H1 (cell line): ENCODE results near the gene FAU. TPM values are rescaled to one million over a fixed set of nuclear protein-coding genes. Genes with fewer than 3 reads are reported as not detected.

Experiments used
- CTCF ChIA-PET: fragments of 300-600 bp; sonication (Branson Sonifier 250); formaldehyde crosslinking; loops from one replicate; lab custom pipeline; 2021; ENCODE audit not compliant: partially characterized antibody; lab: Charles Lee
- POLR2A ChIA-PET: fragments of 300-600 bp; sonication (Branson Sonifier 250); formaldehyde crosslinking; loops from one replicate; lab custom pipeline; 2021; ENCODE audit warnings: inconsistent platforms; ENCODE audit not compliant: partially characterized antibody; lab: Charles Lee
- DNase-seq, 2 experiments: peaks; one replicate each; pipeline versions ENCODE4 v3.0.0 to v3.0.0-alpha.2; 2010 to 2022; ENCODE audit warnings: low spot score in 2 of 2, low read depth in 1 of 2, mixed read lengths in 1 of 2
- FAIRE-seq: peaks from 2 replicates; lab custom pipeline; 2011; peaks lifted over from hg19 to GRCh38; lab: Jason Lieb, UNC
- H2AFZ ChIP-seq: 2 replicates; pipeline ENCODE4 v1.8.1; 2012; ENCODE audit warnings: low read length, inconsistent platforms
- H2AK5ac ChIP-seq: 2 replicates; pipeline ENCODE4 v1.6.1; 2013; ENCODE audit warnings: low read depth, low read length
- H2BK120ac ChIP-seq: replicated peaks from 2 replicates; pipeline ENCODE3; 2013; ENCODE audit warnings: low read depth, low read length, inconsistent platforms
- H2BK12ac ChIP-seq: 2 replicates; pipeline ENCODE4 v1.6.1; 2013; ENCODE audit warnings: low read depth, low read length
- H2BK15ac ChIP-seq: 2 replicates; pipeline ENCODE4 v1.6.1; 2013; ENCODE audit warnings: low read length
- H2BK20ac ChIP-seq: 2 replicates; pipeline ENCODE4 v1.6.1; 2013; ENCODE audit warnings: low read length
- H2BK5ac ChIP-seq: 2 replicates; pipeline ENCODE4 v1.6.1; 2013; ENCODE audit warnings: low read depth, low read length
- H3K14ac ChIP-seq: 2 replicates; pipeline ENCODE4 v1.6.1; 2013; ENCODE audit warnings: inconsistent platforms; ENCODE audit not compliant: insufficient read length
- H3K18ac ChIP-seq: 2 replicates; pipeline ENCODE4 v1.6.1; 2013; ENCODE audit warnings: low read length; ENCODE audit errors: extremely low read depth
- H3K23ac ChIP-seq: 2 replicates; pipeline ENCODE4 v1.6.1; 2013; ENCODE audit warnings: inconsistent platforms; ENCODE audit not compliant: insufficient read length
- H3K23me2 ChIP-seq: 2 replicates; pipeline ENCODE4 v1.6.1; 2013; ENCODE audit warnings: low read depth, low read length
- H3K27ac ChIP-seq: 2 replicates; pipeline ENCODE4 v1.6.1; 2011; ENCODE audit warnings: low read depth, low read length, inconsistent platforms
- H3K27me3 ChIP-seq, 4 experiments: replicated peaks in 1 of 4; 1 replicate in 1 of 4; 2 replicates in 3 of 4; pipeline versions ENCODE4 v1.6.1 to v1.8.1; 2011 to 2013; ENCODE audit warnings: low read length in 3 of 4, mild to moderate bottlenecking in 3 of 4, inconsistent platforms in 2 of 4, mixed read lengths in 2 of 4, moderate library complexity in 1 of 4; ENCODE audit not compliant: control insufficient read depth in 3 of 4, insufficient read depth in 3 of 4; ENCODE audit errors: extremely low read depth in 1 of 4
- H3K36me3 ChIP-seq, 4 experiments: 2 replicates each; pipeline versions ENCODE4 v1.6.1 to v1.8.1; 2011 to 2013; ENCODE audit warnings: mild to moderate bottlenecking in 4 of 4, low read length in 3 of 4, moderate library complexity in 2 of 4, control low read depth in 1 of 4, inconsistent platforms in 1 of 4; ENCODE audit not compliant: insufficient read depth in 4 of 4, control insufficient read depth in 2 of 4
- H3K4ac ChIP-seq: replicated peaks from 2 replicates; pipeline ENCODE3; 2013; ENCODE audit warnings: low read length, low read depth, mixed read lengths, inconsistent platforms; ENCODE audit not compliant: insufficient read length
- H3K4me1 ChIP-seq, 4 experiments: replicated peaks in 1 of 4; 1 replicate in 1 of 4; 2 replicates in 3 of 4; pipeline versions ENCODE4 v1.6.1 to v1.8.1; 2011 to 2013; ENCODE audit warnings: low read length in 3 of 4, inconsistent platforms in 2 of 4, mixed read lengths in 1 of 4; ENCODE audit not compliant: insufficient read depth in 4 of 4, control insufficient read depth in 3 of 4
- H3K4me2 ChIP-seq, 2 experiments: 2 replicates each; pipeline versions ENCODE4 v1.6.1 to v1.8.1; 2011 to 2013; ENCODE audit warnings: low read depth in 2 of 2, low read length in 2 of 2, control low read depth in 1 of 2, inconsistent platforms in 1 of 2, mild to moderate bottlenecking in 1 of 2; ENCODE audit not compliant: insufficient read depth in 1 of 2
- H3K4me3 ChIP-seq, 4 experiments: fragments of 200-600, 300-600 bp in 1 of 4; sonication (generic), shearing (Covaris generic), sonication (Bioruptor Twin) in 1 of 4; 2 replicates each; pipeline versions ENCODE4 v1.5.1 to v1.8.1; 2011 to 2016; ENCODE audit warnings: low read length in 4 of 4, low read depth in 3 of 4, control low read depth in 2 of 4, inconsistent platforms in 2 of 4, mild to moderate bottlenecking in 2 of 4, mixed read lengths in 1 of 4, moderate library complexity in 1 of 4; ENCODE audit not compliant: insufficient read depth in 2 of 4; ENCODE audit errors: extremely low read depth in 1 of 4
- H3K56ac ChIP-seq: replicated peaks from 2 replicates; pipeline ENCODE3; 2013; ENCODE audit warnings: low read depth, mild to moderate bottlenecking, mixed read lengths, low read length, inconsistent platforms; ENCODE audit not compliant: insufficient read length
- H3K79me1 ChIP-seq: 2 replicates; pipeline ENCODE4 v1.6.1; 2013; ENCODE audit warnings: low read depth, low read length, control low read depth
- H3K79me2 ChIP-seq, 2 experiments: 2 replicates each; pipeline versions ENCODE4 v1.6.1 to v1.8.1; 2012 to 2013; ENCODE audit warnings: low read length in 2 of 2, mild to moderate bottlenecking in 2 of 2, inconsistent platforms in 1 of 2; ENCODE audit not compliant: insufficient read depth in 2 of 2, control insufficient read depth in 1 of 2
- H3K9ac ChIP-seq, 4 experiments: replicated peaks in 1 of 4; 1 replicate in 1 of 4; 2 replicates in 3 of 4; pipeline versions ENCODE4 v1.6.1 to v1.8.1; 2011 to 2013; ENCODE audit warnings: low read depth in 3 of 4, low read length in 3 of 4, control low read depth in 2 of 4, mild to moderate bottlenecking in 2 of 4, moderate library complexity in 2 of 4, inconsistent platforms in 1 of 4; ENCODE audit errors: extremely low read depth in 1 of 4
- H3K9me3 ChIP-seq, 2 experiments: 2 replicates each; pipeline versions ENCODE4 v1.6.1 to v1.8.1; 2012 to 2013; ENCODE audit warnings: mild to moderate bottlenecking in 2 of 2, moderate library complexity in 2 of 2, control low read depth in 1 of 2, inconsistent platforms in 1 of 2, low read depth in 1 of 2, low read length in 1 of 2, mixed read lengths in 1 of 2; ENCODE audit not compliant: insufficient read depth in 2 of 2
- H4K20me1 ChIP-seq, 2 experiments: replicated peaks in 1 of 2; 2 replicates each; pipeline versions ENCODE3 to v1.8.1; 2011 to 2013; ENCODE audit warnings: inconsistent platforms in 2 of 2, low read length in 2 of 2, mild to moderate bottlenecking in 1 of 2; ENCODE audit not compliant: insufficient read depth in 2 of 2, control insufficient read depth in 1 of 2
- H4K5ac ChIP-seq: 2 replicates; pipeline ENCODE4 v1.6.1; 2013; ENCODE audit warnings: low read length, low read depth, mixed read lengths, inconsistent platforms; ENCODE audit not compliant: insufficient read length
- H4K8ac ChIP-seq: 2 replicates; pipeline ENCODE4 v1.8.0; 2013; ENCODE audit warnings: mild to moderate bottlenecking, moderate library complexity, low read length, inconsistent platforms; ENCODE audit not compliant: insufficient read depth; ENCODE audit errors: extremely low read depth
- H4K91ac ChIP-seq: replicated peaks from 2 replicates; pipeline ENCODE3; 2013; ENCODE audit warnings: low read length, mixed read lengths, inconsistent platforms; ENCODE audit not compliant: insufficient read length
- CBX5 ChIP-seq: fragments of 300-800, 300-1000 bp; sonication (generic); IDR thresholded peaks from 2 replicates; pipeline ENCODE4 v1.7.1; 2016; ENCODE audit warnings: antibody characterized with exemption, low read length, low read depth
- GABPA ChIP-seq: IDR thresholded peaks from 2 replicates; pipeline ENCODE4 v1.6.1; 2011; ENCODE audit warnings: mild to moderate bottlenecking, low read length, moderate library complexity, borderline replicate concordance; ENCODE audit not compliant: insufficient read depth
- RBBP5 ChIP-seq: IDR thresholded peaks from 2 replicates; pipeline ENCODE4 v1.7.1; 2012; ENCODE audit warnings: low read depth, mild to moderate bottlenecking, inconsistent platforms, low read length, moderate library complexity, borderline replicate concordance
- RNF2 ChIP-seq: fragments of 200-900, 300-1000 bp; sonication (generic); IDR thresholded peaks from 2 replicates; pipeline ENCODE4 v1.7.1; 2016; ENCODE audit warnings: borderline replicate concordance, low read depth, mild to moderate bottlenecking, antibody characterized with exemption, low read length; ENCODE audit not compliant: poor library complexity, severe bottlenecking; ENCODE audit errors: missing control alignments
- SP2 ChIP-seq: IDR thresholded peaks from 2 replicates; pipeline ENCODE4 v1.6.1; 2012; ENCODE audit warnings: mild to moderate bottlenecking, low read length, inconsistent platforms
- WGBS, 2 experiments: shearing (Covaris generic) in 1 of 2; methylation state at CpG; one replicate each; pipeline versions ENCODE4 v1.1.6 to v1.1.7; 2013 to 2015; ENCODE audit warnings: low lambda C conversion rate in 2 of 2, mixed read lengths in 2 of 2, inconsistent platforms in 1 of 2, low coverage in 1 of 2, missing lambda C conversion rate in 1 of 2; ENCODE audit not compliant: insufficient replicate concordance in 2 of 2, insufficient coverage in 1 of 2, insufficient read length in 1 of 2; ENCODE audit errors: extremely low coverage in 1 of 2, missing lambda C conversion rate in 1 of 2; 5-methylcytosine and 5-hydroxymethylcytosine counted together
- polyA plus RNA-seq, 7 experiments: library from polyadenylated mRNA; depleted of rRNA in 3 of 7; stranded (reverse) in 5 of 7; unstranded in 2 of 7; fragments of >200 nt in 5 of 7; fragments of 200-250 nt in 2 of 7; gene quantifications; 1 replicate in 5 of 7; 2 replicates in 1 of 7; 4 replicates in 1 of 7; pipeline versions ENCODE4 v1.2.1 to v1.2.3, GENCODE V29; 2011 to 2013; ENCODE audit warnings: missing spikeins in 2 of 7, mixed read lengths in 2 of 7
- total RNA-seq: library from RNA; stranded (reverse); fragmentation: NEBNext Ultra II Directional; extraction: Animal tissue kit (Norgen Biotek cat#: 25700); gene quantifications from 2 replicates; pipeline ENCODE4 v1.2.1, GENCODE V29; 2021

Gene FAU
- total and polyA plus RNA-seq, 2 of the 8 experiments (the other 6 are each of a cell fraction or from before 2014, with no cell fraction given) = 826 to 896 TPM

DNA sequence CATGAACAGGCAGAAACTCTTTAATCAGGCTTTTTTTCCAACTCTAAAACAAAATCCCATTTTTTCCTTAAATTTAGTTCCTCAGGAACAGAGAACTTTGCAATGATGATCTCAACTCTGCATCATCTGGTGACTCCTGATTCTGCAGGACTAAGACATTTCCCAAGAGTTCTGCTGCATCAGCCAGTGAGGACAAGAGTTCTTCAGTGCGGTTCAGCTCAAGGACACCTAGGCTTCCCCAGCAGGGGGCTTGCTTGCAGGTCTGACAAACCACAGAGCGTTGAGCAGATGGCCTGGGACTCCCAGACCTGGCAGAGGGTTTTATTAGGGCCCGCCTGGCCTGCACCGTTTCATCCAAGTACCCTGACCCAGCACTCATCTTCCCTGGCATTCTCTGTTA, 44.5 kb downstream of the FAU start:
- Histone ChIP-seq H2BK120ac (no peak overlapping the region), H3K4me2 (no peak overlapping the region), H3K4ac (no peak overlapping the region), H3K79me1 (peaks cover 8% of the 10 kb centered on the region; the same call in 1 of the 2 replicates), H4K91ac (no peak overlapping the region), H3K23me2 (no peaks in the 10 kb centered on the region), H4K5ac (no peak overlapping the region), H2BK15ac (no peak overlapping the region), H2BK12ac (no peak overlapping the region), H3K4me3 (no peak overlapping the region), H3K18ac (no peak overlapping the region), H3K27ac (no peak overlapping the region), H3K14ac (no peak overlapping the region), H4K20me1 (peaks cover 6 to 11% of the 10 kb centered on the region in 2 experiments), H3K9ac (no peak overlapping the region), H4K8ac (no peak overlapping the region), H3K79me2 (peaks cover 0 to 30% of the 10 kb centered on the region in 2 experiments; a peak in 3 of 4 replicates), H3K27me3 (no peaks in the 10 kb centered on the region), H2AK5ac (no peak overlapping the region), H3K4me1 (no peaks in the 10 kb centered on the region; a peak in 1 of 7 replicates), H3K9me3 (no peaks in the 10 kb centered on the region), H3K36me3 (peaks cover 20 to 41% (median 36%) of the 10 kb centered on the region in 4 experiments), H2BK20ac (no peak overlapping the region), H2AFZ (no peak overlapping the region), H2BK5ac (no peak overlapping the region), H3K56ac (no peak overlapping the region), H3K23ac (no peak overlapping the region)
- CTCF ChIA-PET = interaction anchor here (0.6 to 4.7 kb wide), 18 partner anchors 11 to 650 kb away, joined by 3 to 28 read pairs (median 4); partner anchors contain the start of genes ARL2, CAPN1, NAALADL1 and SAC3D1
- 91% methylated on average over 4 of the region's 4 CpGs; no CpG with 5 or more reads in 1 of the 2 experiments for WGBS, 2 experiments
- no peak for DNase-seq
- FAIRE-seq = no peak
- POLR2A ChIA-PET = interaction anchor here (1.5 to 21.6 kb wide), 8 partner anchors 8 to 315 kb away, joined by 3 to 230 read pairs (median 13); partner anchors contain the start of genes NAALADL1 and VPS51
- TF ChIP-seq SP2 = no peak
- TF ChIP-seq RNF2 = no peak
- TF ChIP-seq GABPA = no peak
- no peak for TF ChIP-seq CBX5
- no peak for TF ChIP-seq RBBP5
